ENCODE results near the gene FAAP20.

FAAP20 gene

GRCh38 chr1:2230781-2231531 lies 36.4 kb upstream of the FAAP20 start:
- no peak for DNase-seq (ENCODE audit: low read depth in 4 of 4, low spot score in 1 of 4)

DNA sequence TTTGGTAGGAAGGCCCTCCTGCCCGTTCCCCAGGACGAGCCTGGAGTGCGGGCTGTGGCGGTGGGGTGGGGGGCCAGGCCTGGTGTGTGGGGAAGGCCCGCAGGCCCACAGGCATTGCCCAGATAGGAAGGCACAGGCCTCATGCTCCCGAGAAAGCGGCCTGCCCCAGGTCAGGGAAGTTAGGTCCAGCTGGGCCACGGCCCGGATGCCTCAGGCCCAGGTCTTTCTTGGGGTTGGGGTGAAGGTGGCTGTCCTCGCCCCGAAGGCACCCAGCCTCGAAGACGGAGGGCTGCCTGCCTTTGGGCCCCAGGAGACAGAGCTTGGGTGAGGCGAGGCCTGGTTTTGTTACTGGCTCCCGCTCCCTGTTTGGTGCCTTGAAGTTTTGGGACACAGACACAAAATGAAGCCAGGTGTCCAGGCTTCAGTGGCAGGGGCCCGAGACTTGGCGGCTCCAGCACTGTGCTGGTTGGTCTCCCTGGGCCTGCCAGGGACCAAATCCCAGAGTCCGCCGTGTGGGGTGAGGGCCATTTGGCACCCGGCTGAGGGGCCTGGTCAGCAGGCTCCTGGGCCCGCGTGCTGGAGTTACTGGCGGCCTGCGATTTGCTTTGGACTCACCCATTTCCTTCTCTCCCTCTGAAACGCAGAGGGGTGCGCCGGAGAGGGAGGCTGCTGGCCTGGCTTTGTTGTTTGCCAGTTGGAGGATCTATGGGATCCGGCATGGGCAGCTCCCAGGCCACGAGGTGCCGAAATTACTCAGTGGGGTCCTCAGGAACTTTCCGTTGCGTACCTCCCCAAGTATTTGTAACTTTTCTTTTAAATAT lies 35.5 kb upstream of the FAAP20 start:
- no peak for DNase-seq (ENCODE audit: low read depth in 4 of 4, low spot score in 1 of 4)

DNA sequence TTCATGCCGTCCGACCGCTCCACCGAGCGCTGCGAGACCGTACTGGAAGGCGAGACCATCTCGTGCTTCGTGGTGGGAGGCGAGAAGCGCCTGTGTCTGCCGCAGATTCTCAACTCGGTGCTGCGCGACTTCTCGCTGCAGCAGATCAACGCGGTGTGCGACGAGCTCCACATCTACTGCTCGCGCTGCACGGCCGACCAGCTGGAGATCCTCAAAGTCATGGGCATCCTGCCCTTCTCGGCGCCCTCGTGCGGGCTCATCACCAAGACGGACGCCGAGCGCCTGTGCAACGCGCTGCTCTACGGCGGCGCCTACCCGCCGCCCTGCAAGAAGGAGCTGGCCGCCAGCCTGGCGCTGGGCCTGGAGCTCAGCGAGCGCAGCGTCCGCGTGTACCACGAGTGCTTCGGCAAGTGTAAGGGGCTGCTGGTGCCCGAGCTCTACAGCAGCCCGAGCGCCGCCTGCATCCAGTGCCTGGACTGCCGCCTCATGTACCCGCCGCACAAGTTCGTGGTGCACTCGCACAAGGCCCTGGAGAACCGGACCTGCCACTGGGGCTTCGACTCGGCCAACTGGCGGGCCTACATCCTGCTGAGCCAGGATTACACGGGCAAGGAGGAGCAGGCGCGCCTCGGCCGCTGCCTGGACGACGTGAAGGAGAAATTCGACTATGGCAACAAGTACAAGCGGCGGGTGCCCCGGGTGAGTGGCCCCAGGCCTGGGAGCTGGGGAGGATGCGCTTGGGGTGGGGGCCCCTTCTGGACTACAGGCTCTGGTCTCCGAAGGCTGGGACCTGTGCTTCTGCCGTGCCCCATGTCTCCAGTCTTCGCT lies 34.7 kb upstream of the FAAP20 start:
- DNase-seq (ENCODE audit: low read depth in 4 of 4, low spot score in 1 of 4), result no peak

DNA sequence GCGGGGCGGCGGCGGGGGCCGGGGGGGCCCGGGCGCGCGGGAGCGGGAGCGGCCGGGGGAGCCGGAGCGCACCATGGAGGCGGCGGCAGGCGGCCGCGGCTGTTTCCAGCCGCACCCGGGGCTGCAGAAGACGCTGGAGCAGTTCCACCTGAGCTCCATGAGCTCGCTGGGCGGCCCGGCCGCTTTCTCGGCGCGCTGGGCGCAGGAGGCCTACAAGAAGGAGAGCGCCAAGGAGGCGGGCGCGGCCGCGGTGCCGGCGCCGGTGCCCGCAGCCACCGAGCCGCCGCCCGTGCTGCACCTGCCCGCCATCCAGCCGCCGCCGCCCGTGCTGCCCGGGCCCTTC lies 34.1 kb upstream of the FAAP20 start:
- no peak for DNase-seq (ENCODE audit: low read depth in 4 of 4, low spot score in 1 of 4)

DNA sequence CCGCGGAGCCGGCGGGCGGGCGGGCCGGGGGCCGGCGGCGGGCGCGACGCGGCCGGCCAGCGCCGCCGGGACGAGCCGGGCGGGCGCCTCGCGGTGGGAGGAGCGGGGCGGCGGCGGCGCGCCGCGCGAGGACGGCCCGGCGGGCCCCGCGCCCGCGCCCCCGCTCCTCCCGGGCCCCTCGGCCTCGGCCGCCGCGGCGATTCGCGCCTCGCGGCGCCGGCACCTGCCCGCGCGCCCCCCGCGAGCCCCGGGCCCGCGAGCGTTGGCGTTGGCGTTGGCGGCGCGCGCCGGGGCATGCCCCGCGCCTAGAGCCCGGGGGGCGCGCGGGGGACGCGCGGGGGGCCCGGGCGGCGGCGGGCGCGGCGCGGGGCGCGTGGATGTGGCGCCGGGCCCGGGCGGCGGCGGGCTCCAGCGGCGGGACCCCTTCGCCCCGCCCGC lies 33.6 kb upstream of the FAAP20 start, which contains the start of gene SKI:
Gene SKI (plus strand): TSS at position 163 of the 438 bp plus-strand sequence. CDS start 448 bp downstream, outside the sequence.
- DNase-seq (ENCODE audit: low read depth in 4 of 4, low spot score in 1 of 4), result no peak

DNA sequence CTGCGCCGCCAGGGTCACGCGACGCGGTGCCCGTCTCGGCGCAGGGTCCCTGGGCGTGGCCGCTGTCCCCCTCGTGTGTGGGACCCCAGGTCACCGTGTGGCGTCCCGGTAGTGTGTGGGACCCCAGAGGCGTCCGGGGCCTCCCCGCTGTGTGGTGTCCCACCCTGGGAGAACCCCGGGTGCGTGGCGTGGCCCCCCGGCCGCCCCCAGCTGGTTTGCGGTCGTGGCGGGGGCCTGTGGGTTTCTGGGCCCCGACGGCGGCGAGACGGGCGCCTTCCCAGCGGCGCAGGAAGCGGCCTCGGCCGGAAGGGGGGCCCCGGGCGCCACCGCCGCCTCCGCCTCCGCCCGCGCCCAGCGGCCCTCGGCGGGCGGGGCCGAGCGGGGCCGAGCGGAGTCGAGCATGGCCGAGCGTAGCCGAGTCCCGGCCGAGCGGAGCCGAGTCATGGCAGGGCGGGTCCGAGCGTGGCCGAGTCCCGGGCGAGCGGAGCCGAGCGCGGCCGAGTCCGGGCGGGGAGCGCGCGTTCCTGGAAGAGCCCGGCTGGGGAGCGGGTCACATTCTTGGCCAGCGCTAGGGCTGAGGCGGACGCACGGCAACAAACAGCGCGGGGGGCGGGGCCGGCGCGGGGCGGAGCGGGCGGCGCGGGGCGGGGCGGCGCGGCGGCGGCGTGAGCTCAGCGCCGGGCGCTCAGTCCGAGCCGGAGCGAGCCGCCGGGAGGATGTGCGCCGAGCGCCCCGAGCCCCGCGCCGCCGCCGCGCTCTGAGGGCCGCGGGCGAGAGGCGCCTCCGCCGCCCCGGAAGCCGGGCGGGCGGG lies 33.0 kb upstream of the FAAP20 start:
- peak; percentile 80 to 91 (median 88) for DNase-seq (ENCODE audit: low read depth in 4 of 4, low spot score in 1 of 4)

DNA sequence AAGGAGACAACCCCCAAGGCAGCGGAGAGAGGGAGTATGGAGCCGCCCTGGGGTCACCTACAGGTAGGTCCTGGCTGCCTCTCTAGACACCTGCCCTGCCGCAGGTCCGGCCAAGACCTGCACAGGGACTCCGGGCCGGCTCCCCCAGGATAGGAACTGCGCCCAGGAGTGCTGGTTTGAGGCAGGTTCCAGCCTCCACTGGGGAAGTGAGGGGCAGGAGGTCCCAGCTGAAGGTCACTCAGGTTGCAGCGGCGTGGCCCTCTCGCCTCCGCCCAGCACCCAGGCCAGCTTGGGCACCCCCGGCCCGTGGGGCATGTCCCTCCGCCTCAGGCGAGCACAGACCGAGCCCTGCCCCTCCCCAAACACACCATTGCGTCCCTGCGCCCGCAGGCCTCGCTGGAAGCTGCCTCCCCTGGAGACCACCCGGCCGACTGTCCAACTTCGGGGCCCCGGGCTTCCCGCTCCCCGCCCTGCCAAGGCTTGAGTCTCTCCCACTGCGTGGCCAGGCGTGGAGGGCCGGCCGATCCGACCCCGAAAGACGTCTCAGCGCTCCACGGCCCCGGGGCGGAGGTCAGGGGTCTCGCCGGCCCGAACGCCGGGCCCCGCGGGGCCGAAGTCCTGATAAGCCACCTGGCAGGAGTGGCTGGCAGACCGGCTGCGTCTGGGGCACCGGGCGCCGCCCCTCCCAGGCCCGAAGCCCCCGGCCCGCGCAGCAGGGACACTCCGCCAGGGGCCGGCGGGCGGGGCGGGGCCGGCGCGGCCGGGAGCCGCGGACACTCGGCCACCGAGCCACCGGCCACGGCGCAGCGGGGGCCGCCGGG lies 32.2 kb upstream of the FAAP20 start:
- DNase-seq (ENCODE audit: low read depth in 4 of 4, low spot score in 1 of 4), result no peak

- no peak for DNase-seq (ENCODE audit: low read depth in 4 of 4, low spot score in 1 of 4)
Measured at GRCh38 chr1:2224631-2225428, 30.3 kb upstream of the FAAP20 start.

DNA sequence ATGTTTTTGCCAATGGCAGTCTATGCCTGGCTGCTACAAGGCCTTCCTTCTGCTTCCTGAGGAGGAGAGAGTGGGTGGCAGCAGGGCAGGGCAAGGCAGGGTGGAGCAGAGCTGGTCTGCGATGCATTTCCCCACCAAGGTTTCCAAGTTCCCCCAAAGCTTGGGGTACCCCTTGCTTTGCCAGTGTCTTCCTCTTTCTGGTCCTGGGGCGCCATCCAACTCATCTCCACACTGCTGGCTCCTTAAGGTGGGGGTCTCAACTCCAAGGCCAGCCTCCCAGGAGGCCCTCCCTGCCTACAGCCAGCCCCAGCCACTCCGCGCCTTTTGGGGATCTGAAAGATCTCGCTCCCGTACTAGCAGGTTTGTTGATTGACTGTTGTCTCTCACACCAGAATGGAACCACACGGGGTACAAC lies 29.6 kb upstream of the FAAP20 start:
- DNase-seq (ENCODE audit: low read depth in 4 of 4, low spot score in 1 of 4), result no peak

DNA sequence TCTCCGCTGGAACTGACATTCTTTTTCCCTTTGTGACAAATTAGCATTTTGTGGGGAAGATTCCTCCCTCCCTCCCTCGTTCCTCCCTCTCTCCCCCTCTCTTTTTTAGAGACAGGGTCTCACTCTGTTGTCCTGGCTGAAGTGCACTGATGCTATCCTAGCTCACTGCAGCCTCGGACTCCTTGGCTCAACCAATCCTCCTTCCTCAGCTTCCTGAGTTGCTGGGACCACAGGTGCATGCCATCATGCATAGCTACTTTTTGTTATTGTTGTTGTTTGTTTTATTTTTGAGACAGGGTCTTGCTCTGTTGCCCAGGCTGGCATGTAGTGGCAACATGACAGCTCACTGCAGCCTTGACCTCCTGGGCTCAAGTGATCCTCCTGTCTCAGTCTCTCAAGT lies 26.7 kb upstream of the FAAP20 start:
- no peak for DNase-seq (ENCODE audit: low read depth in 4 of 4, low spot score in 1 of 4)

GRCh38 chr1:2216767-2217058 lies 22.1 kb upstream of the FAAP20 start:
- no peak for DNase-seq (ENCODE audit: low read depth in 4 of 4, low spot score in 1 of 4)

GRCh38 chr1:2215909-2216766 lies 21.6 kb upstream of the FAAP20 start:
- no peak for DNase-seq (ENCODE audit: low read depth in 4 of 4, low spot score in 1 of 4)

DNA sequence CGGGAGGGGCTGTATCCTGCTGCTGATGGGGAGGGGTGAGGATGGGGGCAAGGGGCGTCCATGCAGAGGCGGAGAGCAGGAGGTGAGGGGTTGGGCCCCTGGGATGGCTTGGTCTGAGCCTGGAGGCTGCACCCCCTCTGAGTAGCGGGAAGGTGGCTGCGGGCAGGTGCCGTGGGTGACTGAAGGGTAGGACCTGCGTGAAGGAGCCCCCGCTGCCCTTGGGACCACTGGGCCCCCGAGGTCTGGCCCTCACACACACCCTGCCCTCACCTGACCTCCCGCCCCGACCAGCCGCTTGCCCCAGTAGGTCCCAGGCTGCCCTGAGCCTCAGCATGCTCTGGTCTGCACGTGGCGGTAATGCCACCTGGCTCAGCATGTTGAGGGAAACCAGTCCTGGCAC lies 20.8 kb upstream of the FAAP20 start:
- DNase-seq (ENCODE audit: low read depth in 4 of 4, low spot score in 1 of 4), result no peak

DNA sequence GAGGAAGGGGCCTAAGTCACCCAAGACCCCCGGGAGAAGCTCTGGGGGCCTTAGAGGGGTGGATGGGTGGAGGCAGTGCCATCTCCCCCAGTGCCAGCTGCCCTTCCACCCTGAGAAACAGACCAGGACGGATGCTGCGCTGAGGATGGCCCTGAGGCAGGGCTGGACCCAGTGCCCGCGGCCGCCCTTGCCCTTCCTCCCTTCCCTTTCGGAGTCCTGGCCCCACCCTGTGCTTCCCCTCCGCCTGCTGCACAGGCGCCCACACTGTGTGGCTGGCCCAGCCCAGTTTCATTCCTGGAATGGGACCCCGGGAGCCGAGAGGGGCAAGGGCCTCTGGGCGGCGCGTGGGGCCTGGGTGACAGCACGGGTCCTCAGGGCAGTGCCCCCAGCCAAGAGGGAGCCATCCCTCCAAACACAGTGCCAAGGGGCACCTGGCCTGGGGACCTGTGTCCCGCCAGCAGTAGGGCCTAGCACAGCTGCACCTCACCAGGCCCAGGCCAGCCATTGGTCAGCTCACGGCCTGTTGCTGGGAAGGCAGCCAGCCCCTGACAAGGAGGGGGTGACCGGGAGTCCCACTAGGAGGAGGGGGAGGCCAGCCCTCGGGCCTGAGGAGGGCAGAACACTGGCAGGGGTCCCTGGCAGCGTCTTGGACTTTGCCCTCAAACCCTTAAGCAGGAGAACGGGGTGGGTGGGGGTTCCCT lies 20.1 kb upstream of the FAAP20 start:
- DNase-seq (ENCODE audit: low read depth in 4 of 4, low spot score in 1 of 4), result no peak

- no peak for DNase-seq (ENCODE audit: low read depth in 4 of 4, low spot score in 1 of 4)
Measured at GRCh38 chr1:2213576-2214505, 19.3 kb upstream of the FAAP20 start.

Data from stimulated activated CD4-positive, alpha-beta T cell treated with anti-CD3 and anti-CD28 coated beads, Interleukin-1b, Interleukin-23, amount 100 ng/mL, for 24 hours (primary cell).